GM21786 (cell line): ENCODE data around the gene CTPS1.

ENCODE experiments used
- ATAC-seq: cut with Tn5 transposase; IDR thresholded peaks from one replicate; pipeline ENCODE4 v1.9.1; 2021; ENCODE audit not compliant: unreplicated experiment

Gene CTPS1

GRCh38 chr1:41021526-41022308, 42.2 kb downstream of the CTPS1 start, which contains the start of gene SLFNL1:
SLFNL1 (minus strand) TSS chr1:41021725; CDS start chr1:41020660, 1,065 bp downstream.
- no peak for ATAC-seq

GRCh38 chr1:41022424-41022823, 42.9 kb downstream of the CTPS1 start:
- ATAC-seq, result no peak

- no peak for ATAC-seq
These were observed 43.9 kb downstream of the CTPS1 start for GRCh38 chr1:41023279-41023990.

- no peak for ATAC-seq
These were observed 45.5 kb downstream of the CTPS1 start for GRCh38 chr1:41024953-41025352.

- no peak for ATAC-seq
These were observed 46.7 kb downstream of the CTPS1 start for GRCh38 chr1:41025979-41026819.

- no peak for ATAC-seq
These were observed 48.6 kb downstream of the CTPS1 start for GRCh38 chr1:41028034-41028642.

- no peak for ATAC-seq
These were observed 51.5 kb downstream of the CTPS1 start for GRCh38 chr1:41030872-41031616.

GRCh38 chr1:41032147-41032546, 52.7 kb downstream of the CTPS1 start:
- no peak for ATAC-seq

- ATAC-seq, result no peak
These were observed 53.8 kb downstream of the CTPS1 start for GRCh38 chr1:41033272-41033671.

- ATAC-seq, result no peak
These were observed 57.8 kb downstream of the CTPS1 start for GRCh38 chr1:41037116-41037903.

GRCh38 chr1:41038110-41038509, 58.6 kb downstream of the CTPS1 start:
- no peak for ATAC-seq

GRCh38 chr1:41041614-41042270, 62.2 kb downstream of the CTPS1 start:
- no peak for ATAC-seq

- no peak for ATAC-seq
These were observed 64.7 kb downstream of the CTPS1 start for GRCh38 chr1:41044187-41044586.

- no peak for ATAC-seq
These were observed 66.2 kb downstream of the CTPS1 start for GRCh38 chr1:41045740-41046139.

- ATAC-seq, result no peak
These were observed 66.9 kb downstream of the CTPS1 start for GRCh38 chr1:41046347-41046775.

GRCh38 chr1:41048540-41048939, 69.0 kb downstream of the CTPS1 start:
- no peak for ATAC-seq

GRCh38 chr1:41051022-41051421, 71.5 kb downstream of the CTPS1 start:
- no peak for ATAC-seq

GRCh38 chr1:41053316-41053715, 73.8 kb downstream of the CTPS1 start:
- ATAC-seq, result no peak

GRCh38 chr1:41056907-41057306, 77.4 kb downstream of the CTPS1 start:
- ATAC-seq, result no peak
